Upper lobe of left lung (tissue), 4 donors: ENCODE data around the gene SH3BP5.

Source experiments
- POLR2A ChIP-seq, 4 donors: fragments of 450-650 bp; IDR thresholded peaks; one replicate each; pipeline ENCODE4 v1.5.1; 2016 to 2017; ENCODE audit warnings: antibody characterized with exemption in 4 of 4, mild to moderate bottlenecking in 2 of 4
- POLR2AphosphoS5 ChIP-seq, 2 donors: sonication (generic); formaldehyde crosslinking; IDR thresholded peaks; one replicate each; pipeline ENCODE4 v1.5.1; 2017; ENCODE audit warnings: antibody characterized with exemption in 2 of 2
- TF ChIP-seq, protein P1 (sequence below), 6 experiments: fragments of 450-650 bp in 4 of 6; fragments of 200-600 bp in 2 of 6; sonication (generic) in 2 of 6; IDR thresholded peaks; one replicate each; pipeline ENCODE4 v1.5.1; 2016 to 2019; ENCODE audit warnings: antibody characterized with exemption in 6 of 6

DNA sequence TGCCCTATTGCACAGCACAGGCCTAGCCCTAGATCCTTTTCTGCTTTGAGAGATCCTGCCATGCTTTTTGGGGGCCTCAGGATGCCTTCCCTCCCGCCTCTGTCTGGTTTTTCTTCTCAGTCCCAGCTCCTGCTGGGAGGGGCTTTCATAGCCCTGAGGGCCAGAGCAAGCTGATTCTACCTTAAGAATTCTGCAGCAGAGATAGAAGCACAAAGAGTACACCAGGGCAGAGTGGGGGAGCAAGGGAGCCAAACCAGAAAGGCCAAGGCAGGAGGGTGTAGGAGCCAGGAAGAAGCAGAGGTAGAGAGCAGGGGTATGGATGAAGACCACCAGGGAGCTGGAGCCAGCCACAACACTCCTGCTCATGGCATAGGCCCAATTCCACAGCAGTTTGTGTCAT lies 18.1 kb downstream of the SH3BP5 start:
- TF ChIP-seq, protein P1, sequence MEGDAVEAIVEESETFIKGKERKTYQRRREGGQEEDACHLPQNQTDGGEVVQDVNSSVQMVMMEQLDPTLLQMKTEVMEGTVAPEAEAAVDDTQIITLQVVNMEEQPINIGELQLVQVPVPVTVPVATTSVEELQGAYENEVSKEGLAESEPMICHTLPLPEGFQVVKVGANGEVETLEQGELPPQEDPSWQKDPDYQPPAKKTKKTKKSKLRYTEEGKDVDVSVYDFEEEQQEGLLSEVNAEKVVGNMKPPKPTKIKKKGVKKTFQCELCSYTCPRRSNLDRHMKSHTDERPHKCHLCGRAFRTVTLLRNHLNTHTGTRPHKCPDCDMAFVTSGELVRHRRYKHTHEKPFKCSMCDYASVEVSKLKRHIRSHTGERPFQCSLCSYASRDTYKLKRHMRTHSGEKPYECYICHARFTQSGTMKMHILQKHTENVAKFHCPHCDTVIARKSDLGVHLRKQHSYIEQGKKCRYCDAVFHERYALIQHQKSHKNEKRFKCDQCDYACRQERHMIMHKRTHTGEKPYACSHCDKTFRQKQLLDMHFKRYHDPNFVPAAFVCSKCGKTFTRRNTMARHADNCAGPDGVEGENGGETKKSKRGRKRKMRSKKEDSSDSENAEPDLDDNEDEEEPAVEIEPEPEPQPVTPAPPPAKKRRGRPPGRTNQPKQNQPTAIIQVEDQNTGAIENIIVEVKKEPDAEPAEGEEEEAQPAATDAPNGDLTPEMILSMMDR (IDR thresholded peaks at IDR 0.05), result no peak
- TF ChIP-seq POLR2AphosphoS5 (IDR thresholded peaks at IDR 0.05) (no peak), POLR2A (IDR thresholded peaks at IDR 0.05) (no peak)
